Nephron (organoid): ENCODE results near the gene ZNF784.

Experiments
- H3K27ac Mint-ChIP-seq, 3 experiments: 2 replicates each; pipeline ENCODE4 v1.8.0; 2020; ENCODE audit warnings: mixed read lengths in 3 of 3, mild to moderate bottlenecking in 2 of 3, moderate library complexity in 1 of 3
- H3K27me3 Mint-ChIP-seq: 2 replicates; pipeline ENCODE4 v1.8.0; 2021; ENCODE audit warnings: low read depth, mild to moderate bottlenecking, moderate library complexity, mixed read lengths
- H3K36me3 Mint-ChIP-seq: 2 replicates; pipeline ENCODE4 v1.8.0; 2020; ENCODE audit warnings: low read depth, mixed read lengths
- H3K4me1 Mint-ChIP-seq: 2 replicates; pipeline ENCODE4 v1.8.0; 2020; ENCODE audit warnings: mixed read lengths
- H3K4me3 Mint-ChIP-seq, 3 experiments: 2 replicates each; pipeline ENCODE4 v1.8.0; 2020; ENCODE audit warnings: mild to moderate bottlenecking in 3 of 3, mixed read lengths in 3 of 3, moderate library complexity in 2 of 3
- H3K9me3 Mint-ChIP-seq: 2 replicates; pipeline ENCODE4 v1.8.0; 2020; ENCODE audit warnings: mixed read lengths
- CTCF ChIP-seq, 3 experiments: fragments of 200-600 bp; sonication (generic); IDR thresholded peaks; one replicate each; pipeline ENCODE4 v1.5.0; 2021; ENCODE audit warnings: antibody characterized with exemption in 3 of 3; ENCODE audit not compliant: unreplicated experiment in 3 of 3

ZNF784 gene

GRCh38 chr19:55624109-55625003 is at the start of gene ZNF784:
Gene ZNF784 (minus strand): TSS chr19:55624566. CDS start chr19:55624561, 5 bp downstream.
- Mint-ChIP-seq H3K36me3 (peaks cover 16% of the 10 kb centered on the region), H3K4me3 (peak within 1 kb of the TSS; percentile 91 to 94 (median 93)), H3K27ac (peak within 1 kb of the TSS; percentile 96 to 99 (median 98)), H3K4me1 (peaks cover 18% of the 10 kb centered on the region), H3K27me3 (no peaks in the 10 kb centered on the region), H3K9me3 (no peaks in the 10 kb centered on the region)
- TF ChIP-seq CTCF (IDR thresholded peaks at IDR 0.05; ENCODE audit: unreplicated experiment in 3 of 3) = no peak

GRCh38 chr19:55673889-55674288 is 49.5 kb upstream of the ZNF784 start:
- Mint-ChIP-seq H3K36me3 (peaks cover 52% of the 10 kb centered on the region), H3K27ac (peak overlapping the region; percentile 10 to 63 (median 27)), H3K27me3 (no peaks in the 10 kb centered on the region), H3K4me1 (peaks cover 44% of the 10 kb centered on the region), H3K9me3 (no peaks in the 10 kb centered on the region), H3K4me3 (peak overlapping the region; percentile 41 to 73 (median 44))
- TF ChIP-seq CTCF (IDR thresholded peaks at IDR 0.05; ENCODE audit: unreplicated experiment in 3 of 3) = no peak

- Mint-ChIP-seq H3K4me3 (peak overlapping the region; percentile 41 to 73 (median 44)), H3K9me3 (no peaks in the 10 kb centered on the region), H3K4me1 (peaks cover 44% of the 10 kb centered on the region), H3K27me3 (no peaks in the 10 kb centered on the region), H3K36me3 (peaks cover 48% of the 10 kb centered on the region), H3K27ac (peak overlapping the region; percentile 10 to 63 (median 27))
- no peak for TF ChIP-seq CTCF (IDR thresholded peaks at IDR 0.05; ENCODE audit: unreplicated experiment in 3 of 3)
Observed at GRCh38 chr19:55673465-55673864, 49.1 kb upstream of the ZNF784 start.

- Mint-ChIP-seq H3K4me3 (peak overlapping the region; percentile 48 to 64 (median 61)), H3K9me3 (no peaks in the 10 kb centered on the region), H3K4me1 (peaks cover 38% of the 10 kb centered on the region), H3K27me3 (no peaks in the 10 kb centered on the region), H3K27ac (peak overlapping the region in 1 of 3 experiments; percentile 32), H3K36me3 (peaks cover 47% of the 10 kb centered on the region)
- no peak for TF ChIP-seq CTCF (IDR thresholded peaks at IDR 0.05; ENCODE audit: unreplicated experiment in 3 of 3)
Observed at GRCh38 chr19:55672418-55672817, 48.1 kb upstream of the ZNF784 start.

- Mint-ChIP-seq H3K27ac (peak overlapping the region in 1 of 3 experiments; percentile 24), H3K36me3 (peaks cover 55% of the 10 kb centered on the region), H3K4me1 (peaks cover 24% of the 10 kb centered on the region), H3K9me3 (no peaks in the 10 kb centered on the region), H3K27me3 (no peaks in the 10 kb centered on the region), H3K4me3 (peak overlapping the region in 1 of 3 experiments; percentile 14)
- no peak for TF ChIP-seq CTCF (IDR thresholded peaks at IDR 0.05; ENCODE audit: unreplicated experiment in 3 of 3)
Observed at GRCh38 chr19:55671054-55671378, 46.6 kb upstream of the ZNF784 start.
